Kidney (tissue), 14 donors: ENCODE data around the gene NONO. TPM values are rescaled to one million over a fixed set of nuclear protein-coding genes. Genes with fewer than 3 reads are reported as not detected.
"Not testable (repeated sequence)": the region's sequence is repeated elsewhere in the genome, so short reads cannot be mapped to it uniquely, and the experiment has no call there.

Experiments used
- DNase-seq, 5 donors: peaks; one replicate each; pipeline ENCODE4 v3.0.0-alpha.2; 2013 to 2020
- FAIRE-seq: peaks from 2 replicates; lab custom pipeline; 2012; peaks lifted over from hg19 to GRCh38; lab: Jason Lieb, UNC
- H3K27ac ChIP-seq, 2 donors: one replicate each; pipeline ENCODE4 v1.7.0; 2013; ENCODE audit warnings: low read depth in 2 of 2, low read length in 2 of 2, inconsistent platforms in 1 of 2
- H3K27me3 ChIP-seq: one replicate; pipeline ENCODE4 v1.7.1; 2013; ENCODE audit warnings: low read length, inconsistent platforms; ENCODE audit not compliant: control insufficient read depth, insufficient read depth
- H3K36me3 ChIP-seq, 3 donors: one replicate each; pipeline versions ENCODE4 v1.7.0 to v1.7.1; 2013; ENCODE audit warnings: low read length in 3 of 3, control low read depth in 1 of 3, inconsistent platforms in 1 of 3; ENCODE audit not compliant: insufficient read depth in 3 of 3, control insufficient read depth in 2 of 3
- H3K4me1 ChIP-seq, 3 donors: one replicate each; pipeline versions ENCODE4 v1.7.0 to v1.7.1; 2013; ENCODE audit warnings: low read length in 3 of 3, inconsistent platforms in 1 of 3, low read depth in 1 of 3; ENCODE audit not compliant: control insufficient read depth in 2 of 3, insufficient read depth in 2 of 3
- H3K4me3 ChIP-seq, 3 donors: one replicate each; pipeline versions ENCODE4 v1.7.0 to v1.8.1; 2013; ENCODE audit warnings: low read length in 3 of 3, control low read depth in 1 of 3, inconsistent platforms in 1 of 3
- H3K9ac ChIP-seq, 3 donors: one replicate each; pipeline versions ENCODE4 v1.7.0 to v1.7.1; 2013; ENCODE audit warnings: low read length in 3 of 3, control low read depth in 1 of 3, inconsistent platforms in 1 of 3
- H3K9me3 ChIP-seq, 3 donors: one replicate each; pipeline versions ENCODE4 v1.7.0 to v1.7.1; 2013; ENCODE audit warnings: low read length in 3 of 3, control low read depth in 1 of 3, inconsistent platforms in 1 of 3; ENCODE audit not compliant: control insufficient read depth in 2 of 3, insufficient read depth in 1 of 3
- intact Hi-C: fragments of 100-400 bp; cut with DNase I; formaldehyde crosslinking; loops from one replicate; pipeline ENCODE4 v1.11.1; 2022
- polyA plus RNA-seq: library from polyadenylated mRNA; stranded (reverse); fragments of 350-450 nt; fragmentation: Illumina TruSeq; extraction: RNeasy Lipid Tissue Mini Kit (QIAGEN cat#74804); gene quantifications from one replicate; pipeline ENCODE4 v1.2.3, GENCODE V29; 2014; ENCODE audit warnings: low read depth, low replicate concordance; ENCODE audit not compliant: insufficient read depth
- total RNA-seq: library from RNA; stranded (reverse); fragmentation: NEBNext Ultra II Directional; extraction: Animal tissue kit (Norgen Biotek cat#: 25700); gene quantifications from one replicate; pipeline ENCODE4 v1.2.1, GENCODE V29; 2021
- TF ChIP-seq, protein P1 (sequence below): IDR thresholded peaks from 3 replicates; pipeline ENCODE4 v1.5.1; 2012; ENCODE audit warnings: mild to moderate bottlenecking, moderate library complexity, borderline replicate concordance; ENCODE audit not compliant: insufficient read depth; ENCODE audit errors: extremely low read depth
- donor health status: control.
- donor health status: control.
- donor health status: control.
- donor health status: control.
- donor health status: control.
- donor health status: DM: yes; HTN: yes; CAD: no.
- donor health status: Normal renal cell carcinoma (clear cell type).

The NONO gene
- total and polyA plus RNA-seq, 2 donors from 2014 or later, result 126 to 225 TPM

DNA sequence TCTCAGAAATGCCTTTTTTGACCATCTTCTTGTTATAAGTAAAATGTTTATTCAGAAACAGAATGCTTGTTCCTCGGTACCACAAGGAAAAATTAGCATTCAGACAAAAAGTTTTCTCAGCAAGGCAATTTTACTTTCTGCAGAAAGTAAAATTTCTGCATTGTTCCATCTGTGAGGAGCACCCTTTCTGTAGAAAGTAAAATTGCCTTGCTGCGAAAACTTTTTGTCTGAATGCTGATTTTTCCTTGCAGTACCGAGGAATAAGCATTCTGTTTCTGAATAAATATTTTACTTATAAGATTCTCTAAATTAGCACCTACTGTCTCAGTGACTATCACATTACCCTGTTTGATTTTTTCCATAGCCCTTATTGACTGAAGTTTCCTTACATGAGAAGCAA is 43.0 kb downstream of the NONO start:
- H3K4me3 ChIP-seq, result no peak overlapping the region
- H3K27me3 ChIP-seq, result no peaks in the 10 kb centered on the region
- FAIRE-seq (no peak), DNase-seq (no peak)
- intact Hi-C loops, result no loop called here
- no peak overlapping the region for H3K9ac ChIP-seq
- H3K36me3 ChIP-seq, result no peaks in the 10 kb centered on the region
- H3K9me3 ChIP-seq, result no peaks in the 10 kb centered on the region
- H3K27ac ChIP-seq, result no peak overlapping the region
- TF ChIP-seq, protein P1, sequence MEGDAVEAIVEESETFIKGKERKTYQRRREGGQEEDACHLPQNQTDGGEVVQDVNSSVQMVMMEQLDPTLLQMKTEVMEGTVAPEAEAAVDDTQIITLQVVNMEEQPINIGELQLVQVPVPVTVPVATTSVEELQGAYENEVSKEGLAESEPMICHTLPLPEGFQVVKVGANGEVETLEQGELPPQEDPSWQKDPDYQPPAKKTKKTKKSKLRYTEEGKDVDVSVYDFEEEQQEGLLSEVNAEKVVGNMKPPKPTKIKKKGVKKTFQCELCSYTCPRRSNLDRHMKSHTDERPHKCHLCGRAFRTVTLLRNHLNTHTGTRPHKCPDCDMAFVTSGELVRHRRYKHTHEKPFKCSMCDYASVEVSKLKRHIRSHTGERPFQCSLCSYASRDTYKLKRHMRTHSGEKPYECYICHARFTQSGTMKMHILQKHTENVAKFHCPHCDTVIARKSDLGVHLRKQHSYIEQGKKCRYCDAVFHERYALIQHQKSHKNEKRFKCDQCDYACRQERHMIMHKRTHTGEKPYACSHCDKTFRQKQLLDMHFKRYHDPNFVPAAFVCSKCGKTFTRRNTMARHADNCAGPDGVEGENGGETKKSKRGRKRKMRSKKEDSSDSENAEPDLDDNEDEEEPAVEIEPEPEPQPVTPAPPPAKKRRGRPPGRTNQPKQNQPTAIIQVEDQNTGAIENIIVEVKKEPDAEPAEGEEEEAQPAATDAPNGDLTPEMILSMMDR, result no peak
- no peaks in the 10 kb centered on the region for H3K4me1 ChIP-seq

DNA sequence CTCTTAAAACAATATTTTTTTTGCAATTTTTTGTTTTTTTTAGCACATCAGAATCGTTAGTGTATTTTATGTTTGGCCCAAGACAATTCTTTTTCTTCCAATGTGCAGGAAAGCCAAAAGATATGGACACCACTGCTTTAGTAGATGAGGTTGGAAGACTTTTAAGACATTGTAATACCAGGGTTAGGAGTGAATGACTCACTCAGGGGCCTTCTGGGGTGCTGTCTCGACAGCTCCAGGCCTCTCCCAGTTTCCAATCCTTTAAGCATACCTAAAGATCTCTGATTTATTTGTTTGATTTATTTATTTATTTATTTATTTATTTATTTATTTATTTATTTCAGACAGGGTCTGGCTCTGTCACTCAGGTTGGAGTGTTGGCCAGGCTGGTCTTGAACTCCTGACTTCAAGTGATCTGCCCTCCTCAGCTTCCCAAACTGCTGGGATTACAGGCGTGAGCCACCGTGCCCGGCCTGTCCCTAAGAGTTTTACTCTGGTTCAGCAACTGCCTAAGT is 65.8 kb downstream of the NONO start:
- DNase-seq, intact Hi-C loops, H3K4me3 ChIP-seq, H3K27me3 ChIP-seq, H3K36me3 ChIP-seq, H3K4me1 ChIP-seq, H3K9ac ChIP-seq, H3K9me3 ChIP-seq, FAIRE-seq, H3K27ac ChIP-seq: not testable (repeated sequence)

DNA sequence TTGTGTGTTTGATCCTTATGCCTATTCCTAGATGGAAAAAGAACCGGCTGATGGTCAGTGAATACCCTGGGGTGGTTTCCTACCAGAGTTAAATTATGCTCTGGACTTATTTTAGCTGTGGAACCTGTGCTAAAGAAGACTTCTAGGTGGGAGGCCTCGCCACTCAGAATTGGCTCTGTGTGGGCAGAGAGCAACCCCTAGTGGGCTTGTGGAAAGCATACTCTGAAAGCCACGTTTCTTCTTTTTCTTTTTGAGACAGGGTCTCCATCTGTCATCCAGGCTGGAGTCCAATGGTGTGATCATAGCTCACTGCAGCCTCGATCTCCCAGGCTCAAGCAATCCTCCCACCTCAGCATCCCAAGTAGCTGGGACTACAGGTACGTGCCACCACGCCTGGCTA is 66.4 kb downstream of the NONO start:
- H3K4me3 ChIP-seq, H3K4me1 ChIP-seq, H3K27ac ChIP-seq, intact Hi-C loops, H3K9ac ChIP-seq, DNase-seq, FAIRE-seq, H3K36me3 ChIP-seq, H3K27me3 ChIP-seq, H3K9me3 ChIP-seq: not testable (repeated sequence)

Other genes with a start within 250 kb of the NONO start
- 70.1 TPM for gene SNX12, start 215.3 kb upstream of the NONO start, total RNA-seq
- 48.9 TPM for gene SNX12, start 215.3 kb upstream of the NONO start, polyA plus RNA-seq
- 18.6 TPM for gene FOXO4, start 187.8 kb upstream of the NONO start, total RNA-seq
- 13.1 TPM for gene FOXO4, start 187.8 kb upstream of the NONO start, polyA plus RNA-seq
- 3.0 TPM for gene CXorf65, start 176.9 kb upstream of the NONO start, total RNA-seq
- gene CXorf65, start 176.9 kb upstream of the NONO start, polyA plus RNA-seq, result not detected
- gene IL2RG, start 172.1 kb upstream of the NONO start, total RNA-seq, result 15.0 TPM
- 3.1 TPM for gene IL2RG, start 172.1 kb upstream of the NONO start, polyA plus RNA-seq
- gene MED12, start 165.0 kb upstream of the NONO start, total RNA-seq, result 42.7 TPM
- gene MED12, start 165.0 kb upstream of the NONO start, polyA plus RNA-seq, result 5.2 TPM
- 0.82 TPM for gene NLGN3, start 138.8 kb upstream of the NONO start, total RNA-seq
- 0.97 TPM for gene NLGN3, start 138.8 kb upstream of the NONO start, polyA plus RNA-seq
- 22.4 TPM for gene GJB1, start 60.4 kb upstream of the NONO start, total RNA-seq
- gene GJB1, start 60.4 kb upstream of the NONO start, polyA plus RNA-seq, result 59.0 TPM
- 26.7 TPM for gene ZMYM3, start 29.5 kb upstream of the NONO start, total RNA-seq
- gene ZMYM3, start 29.5 kb upstream of the NONO start, polyA plus RNA-seq, result 9.7 TPM
- gene ITGB1BP2, start 18.1 kb downstream of the NONO start, total RNA-seq, result 1.8 TPM
- 1.8 TPM for gene ITGB1BP2, start 18.1 kb downstream of the NONO start, polyA plus RNA-seq
- gene TAF1, start 82.7 kb downstream of the NONO start, total RNA-seq, result 45.0 TPM
- gene TAF1, start 82.7 kb downstream of the NONO start, polyA plus RNA-seq, result 4.0 TPM
- 147 TPM for gene OGT, start 249.5 kb downstream of the NONO start, total RNA-seq
- 32.2 TPM for gene OGT, start 249.5 kb downstream of the NONO start, polyA plus RNA-seq